Mucosa of rectum (tissue), 2 donors: ENCODE measurements around the gene OR2V1.
"Not testable (repeated sequence)": the region's sequence is repeated elsewhere in the genome, so short reads cannot be mapped to it uniquely, and the experiment has no call there.

Experiments used
- H3K27ac ChIP-seq, 2 donors: one replicate each; pipeline ENCODE4 v1.7.0; 2013; ENCODE audit warnings: inconsistent platforms in 2 of 2, low read depth in 2 of 2, low read length in 2 of 2
- H3K27me3 ChIP-seq, 2 donors: one replicate each; pipeline ENCODE4 v1.7.0; 2013; ENCODE audit warnings: low read length in 2 of 2; ENCODE audit not compliant: control insufficient read depth in 2 of 2, insufficient read depth in 2 of 2
- H3K36me3 ChIP-seq, 2 donors: one replicate each; pipeline ENCODE4 v1.7.0; 2013; ENCODE audit warnings: low read length in 2 of 2; ENCODE audit not compliant: control insufficient read depth in 2 of 2, insufficient read depth in 2 of 2
- H3K4me1 ChIP-seq, 2 donors: one replicate each; pipeline ENCODE4 v1.7.0; 2013; ENCODE audit warnings: low read length in 2 of 2, mild to moderate bottlenecking in 1 of 2; ENCODE audit not compliant: control insufficient read depth in 2 of 2, insufficient read depth in 2 of 2
- H3K4me3 ChIP-seq, 2 donors: one replicate each; pipeline ENCODE4 v1.7.0; 2013; ENCODE audit warnings: low read length in 2 of 2
- H3K9ac ChIP-seq, 2 donors: one replicate each; pipeline ENCODE4 v1.7.0; 2013; ENCODE audit warnings: low read length in 2 of 2, low read depth in 1 of 2, mild to moderate bottlenecking in 1 of 2
- H3K9me3 ChIP-seq, 2 donors: one replicate each; pipeline ENCODE4 v1.7.0; 2013; ENCODE audit warnings: low read length in 2 of 2; ENCODE audit not compliant: control insufficient read depth in 2 of 2
- donor health status: healthy.
- donor health status: Normal muscosa, but diverticular disease.

The OR2V1 gene

GRCh38 chr5:181114844-181115778 lies 15.9 kb downstream of the OR2V1 start:
- H3K9ac ChIP-seq: no peak overlapping the region
- peaks cover 0 to 2% of the 10 kb centered on the region in 2 donors for H3K9me3 ChIP-seq
- H3K4me1 ChIP-seq: no peaks in the 10 kb centered on the region
- no peak overlapping the region for H3K4me3 ChIP-seq
- peaks cover 28 to 33% of the 10 kb centered on the region in 2 donors for H3K27me3 ChIP-seq
- no peaks in the 10 kb centered on the region for H3K36me3 ChIP-seq
- H3K27ac ChIP-seq: no peak overlapping the region

GRCh38 chr5:181114284-181114843 lies 16.6 kb downstream of the OR2V1 start:
- H3K4me3 ChIP-seq: no peak overlapping the region
- H3K27me3 ChIP-seq: peaks cover 33 to 34% of the 10 kb centered on the region in 2 donors
- H3K9ac ChIP-seq: no peak overlapping the region
- H3K27ac ChIP-seq: no peak overlapping the region
- H3K9me3 ChIP-seq: peaks cover 0 to 2% of the 10 kb centered on the region in 2 donors
- no peaks in the 10 kb centered on the region for H3K4me1 ChIP-seq
- no peaks in the 10 kb centered on the region for H3K36me3 ChIP-seq

DNA sequence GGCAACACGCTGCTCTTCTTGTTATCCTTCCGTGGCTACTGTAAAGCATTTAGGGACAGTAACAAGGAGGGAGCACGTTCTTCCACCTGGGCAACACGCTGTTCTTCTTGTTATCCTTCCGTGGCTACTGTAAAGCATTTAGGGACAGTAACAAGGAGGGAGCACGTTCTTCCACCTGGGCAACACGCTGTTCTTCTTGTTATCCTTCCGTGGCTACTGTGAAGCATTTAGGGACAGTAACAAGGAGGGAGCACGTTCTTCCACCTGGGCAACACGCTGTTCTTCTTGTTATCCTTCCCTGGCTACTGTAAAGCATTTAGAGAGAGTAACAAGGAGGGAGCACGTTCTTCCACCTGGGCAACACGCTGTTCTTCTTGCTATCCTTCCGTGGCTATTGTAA lies 17.4 kb downstream of the OR2V1 start:
- not testable (repeated sequence) for H3K4me3 ChIP-seq, H3K9ac ChIP-seq

DNA sequence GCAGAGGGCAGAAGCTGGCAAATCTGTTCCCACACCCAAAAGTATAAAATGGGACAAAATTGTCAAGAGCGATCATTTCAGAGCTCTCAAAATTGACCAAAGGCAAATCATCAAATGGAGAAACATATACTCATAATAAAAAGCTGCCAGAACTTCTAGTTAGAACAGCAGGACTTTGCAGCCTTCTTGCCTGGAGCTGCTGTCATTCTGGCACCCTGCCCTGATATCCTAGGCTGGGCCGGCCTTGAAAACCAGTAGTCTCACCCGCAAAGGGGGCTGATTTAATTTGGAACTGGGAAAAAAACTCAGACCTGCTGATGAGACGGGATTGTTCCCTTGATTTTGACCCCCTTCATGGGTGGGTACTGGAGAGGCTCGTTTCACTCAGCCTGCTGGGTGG lies 18.5 kb downstream of the OR2V1 start:
- H3K36me3 ChIP-seq: no peaks in the 10 kb centered on the region
- no peaks in the 10 kb centered on the region for H3K4me1 ChIP-seq
- H3K27me3 ChIP-seq: peaks cover 34 to 35% of the 10 kb centered on the region in 2 donors
- H3K27ac ChIP-seq: no peak overlapping the region
- no peak overlapping the region for H3K4me3 ChIP-seq
- H3K9me3 ChIP-seq: peaks cover 0 to 2% of the 10 kb centered on the region in 2 donors
- H3K9ac ChIP-seq: no peak overlapping the region

More for the DNA sequence above, 17.4 kb downstream of the OR2V1 start:
- H3K36me3 ChIP-seq, H3K27ac ChIP-seq, H3K4me1 ChIP-seq, H3K9me3 ChIP-seq: not testable (repeated sequence)
- peaks cover 29 to 35% of the 10 kb centered on the region in 2 donors for H3K27me3 ChIP-seq

GRCh38 chr5:181111010-181111409 lies 20.0 kb downstream of the OR2V1 start:
- Histone ChIP-seq H3K4me1 (no peaks in the 10 kb centered on the region), H3K9me3 (peaks cover 0 to 2% of the 10 kb centered on the region in 2 donors), H3K27ac (no peak overlapping the region), H3K27me3 (peaks cover 34 to 36% of the 10 kb centered on the region in 2 donors), H3K9ac (no peak overlapping the region), H3K4me3 (no peak overlapping the region), H3K36me3 (no peaks in the 10 kb centered on the region)

DNA sequence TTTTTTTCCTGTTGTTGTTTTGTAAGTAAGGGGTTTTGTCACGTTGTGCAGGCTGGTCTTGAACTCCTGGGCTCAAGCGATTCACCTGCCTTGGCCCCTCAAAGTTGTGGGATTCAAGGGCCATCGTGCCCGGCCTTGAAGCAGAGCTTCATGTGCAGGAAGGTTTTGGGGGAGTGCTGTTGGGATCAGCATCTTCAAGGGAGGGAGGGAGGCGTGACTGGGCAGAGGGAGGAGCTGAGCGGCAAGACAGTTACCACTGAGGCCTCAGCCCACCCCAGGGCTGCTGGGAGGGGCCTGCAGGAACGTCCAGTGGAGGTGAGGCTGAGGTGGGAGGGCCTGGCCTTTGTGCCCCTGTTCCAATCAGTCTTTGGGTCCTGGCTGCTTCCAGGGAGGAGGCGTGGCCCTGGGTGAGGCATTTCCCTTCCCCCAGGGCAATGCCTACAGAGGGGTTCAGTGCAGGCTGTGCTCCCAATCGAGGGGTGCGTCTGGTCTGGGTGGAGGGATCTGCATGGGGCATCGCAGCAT lies 21.4 kb downstream of the OR2V1 start:
- Histone ChIP-seq H3K36me3 (no peaks in the 10 kb centered on the region), H3K9ac (no peak overlapping the region), H3K27ac (no peak overlapping the region), H3K9me3 (peaks cover 0 to 2% of the 10 kb centered on the region in 2 donors), H3K27me3 (peaks cover 23 to 24% of the 10 kb centered on the region in 2 donors), H3K4me1 (no peaks in the 10 kb centered on the region), H3K4me3 (no peak overlapping the region)

- Histone ChIP-seq H3K4me1 (no peaks in the 10 kb centered on the region), H3K4me3 (no peak overlapping the region), H3K27ac (no peak overlapping the region), H3K27me3 (peaks cover 17 to 21% of the 10 kb centered on the region in 2 donors), H3K9ac (no peak overlapping the region), H3K9me3 (no peaks in the 10 kb centered on the region), H3K36me3 (no peaks in the 10 kb centered on the region)
These were observed 22.3 kb downstream of the OR2V1 start for GRCh38 chr5:181108578-181109165.

- Histone ChIP-seq H3K9me3 (no peaks in the 10 kb centered on the region), H3K4me1 (no peaks in the 10 kb centered on the region), H3K4me3 (no peak overlapping the region), H3K36me3 (no peaks in the 10 kb centered on the region), H3K27me3 (peaks cover 17 to 21% of the 10 kb centered on the region in 2 donors), H3K27ac (no peak overlapping the region), H3K9ac (no peak overlapping the region)
These were observed 23.3 kb downstream of the OR2V1 start for GRCh38 chr5:181107699-181108098.

GRCh38 chr5:181105391-181106025 lies 25.5 kb downstream of the OR2V1 start:
- H3K36me3 ChIP-seq: no peaks in the 10 kb centered on the region
- H3K27ac ChIP-seq: no peak overlapping the region
- H3K27me3 ChIP-seq: peaks cover 14% of the 10 kb centered on the region in 2 donors

More at GRCh38 chr5:181105391-181106025, 25.5 kb downstream of the OR2V1 start:
- H3K4me1 ChIP-seq: no peaks in the 10 kb centered on the region
- H3K9ac ChIP-seq: no peak overlapping the region
- H3K4me3 ChIP-seq: no peak overlapping the region
- no peaks in the 10 kb centered on the region for H3K9me3 ChIP-seq
